MM.1S (cell line): ENCODE data around the gene SLCO3A1.

ENCODE experiments used
- CTCF ChIP-seq: fragments of 300-600 bp; sonication (generic); IDR thresholded peaks from 2 replicates; pipeline ENCODE4 v1.5.1; 2016; ENCODE audit warnings: antibody characterized with exemption, low read length, mixed read lengths
- EZH2 ChIP-seq: fragments of 300-600 bp; sonication (generic); optimal IDR thresholded peaks from 2 replicates; pipeline ENCODE3; 2017; ENCODE audit warnings: low read depth, mild to moderate bottlenecking, antibody characterized with exemption, low read length, mixed read lengths

DNA sequence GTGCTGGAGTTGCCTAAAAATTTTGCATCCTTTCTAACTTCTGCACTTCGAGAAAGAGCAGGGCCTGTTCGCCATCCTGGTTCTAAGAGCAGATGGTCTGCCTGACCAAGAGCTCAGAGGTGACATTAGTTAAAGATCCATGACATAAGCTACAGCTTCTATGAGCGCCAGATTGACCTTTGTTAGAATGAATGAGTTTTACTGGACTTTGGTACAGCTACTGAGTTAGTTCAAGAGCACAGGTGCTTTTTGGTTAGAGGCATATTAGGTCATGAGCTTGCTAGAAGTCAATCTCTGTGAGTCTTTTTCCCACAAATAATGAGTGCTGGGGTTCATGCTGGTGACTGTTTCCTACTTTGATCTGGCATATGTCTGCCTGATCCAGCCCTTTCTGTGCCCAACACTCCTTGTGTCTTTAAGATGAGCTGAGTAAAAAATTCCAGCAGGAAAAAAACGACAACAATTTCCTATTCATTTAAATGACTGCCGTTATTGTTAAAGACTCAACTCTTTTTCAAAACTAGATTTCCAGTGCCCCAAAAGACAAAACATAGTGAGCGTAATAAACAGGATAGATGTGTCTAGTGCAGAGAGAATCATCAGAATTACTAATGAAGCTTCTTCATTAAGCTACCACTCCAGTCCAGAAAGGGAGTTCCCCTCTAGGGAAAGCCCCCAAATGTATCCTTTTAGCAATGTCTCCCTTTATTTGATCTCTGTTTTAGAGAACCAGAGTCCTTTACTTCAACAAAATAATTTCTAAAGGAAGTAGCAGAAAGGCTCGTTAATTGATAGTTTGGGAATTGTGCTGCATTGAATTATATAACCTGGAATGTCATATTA lies 152.9 kb downstream of the SLCO3A1 start:
- no peak for TF ChIP-seq CTCF
- TF ChIP-seq EZH2: no peak
